IMR-90 (cell line): ENCODE data around the gene MPIG6B. TPM values are rescaled to one million over a fixed set of nuclear protein-coding genes. Genes with fewer than 3 reads are reported as not detected.

ENCODE experiments used
- ATAC-seq: fragments of 200-7000 bp; cut with Tn5 transposase; 2 replicates; pipeline ENCODE4 v1.9.1; 2020; ENCODE audit warnings: low read depth, mild to moderate bottlenecking, moderate library complexity
- BruUV-seq: library from RNA; stranded (reverse); fragments of 400-500 nt; replicated peaks from 2 replicates; lab custom pipeline; 2021; lab: Mats Ljungman, UMichigan
- CTCF ChIA-PET: fragments of 300-600 bp; formaldehyde crosslinking; extraction: SDS; loops from one replicate; lab custom pipeline; 2021; ENCODE audit warnings: antibody characterized with exemption; lab: Yijun Ruan, JAX
- POLR2A ChIA-PET: fragments of 300-600 bp; sonication (Branson Sonifier 250); formaldehyde crosslinking; loops from one replicate; lab custom pipeline; 2022; ENCODE audit warnings: antibody characterized with exemption; ENCODE audit not compliant: unreplicated experiment; lab: Charles Lee
- DNase-seq: peaks from one replicate; pipeline ENCODE4 v3.0.0; 2013
- H2AFZ ChIP-seq: replicated peaks from 2 replicates; pipeline ENCODE3; 2013; ENCODE audit warnings: low read length, mild to moderate bottlenecking; ENCODE audit not compliant: poor library complexity
- H2AK5ac ChIP-seq: 2 replicates; pipeline ENCODE4 v1.6.1; 2013; ENCODE audit warnings: low read depth, low read length, inconsistent platforms
- H2AK9ac ChIP-seq: replicated peaks from 2 replicates; pipeline ENCODE3; 2013; ENCODE audit warnings: mild to moderate bottlenecking, low read depth, low read length, moderate library complexity; ENCODE audit not compliant: poor library complexity
- H2BK120ac ChIP-seq: 2 replicates; pipeline ENCODE4 v1.6.1; 2013; ENCODE audit warnings: low read depth, low read length, inconsistent platforms
- H2BK15ac ChIP-seq: 3 replicates; pipeline ENCODE4 v1.6.1; 2013; ENCODE audit warnings: low read depth, low read length, inconsistent platforms
- H2BK20ac ChIP-seq: 2 replicates; pipeline ENCODE4 v1.6.1; 2013; ENCODE audit warnings: low read depth, mild to moderate bottlenecking, inconsistent platforms, low read length, moderate library complexity
- H2BK5ac ChIP-seq: 2 replicates; pipeline ENCODE4 v1.6.1; 2013; ENCODE audit warnings: mild to moderate bottlenecking, low read depth, low read length, inconsistent platforms; ENCODE audit not compliant: poor library complexity, severe bottlenecking
- H3K14ac ChIP-seq: replicated peaks from 2 replicates; pipeline ENCODE4 v1.6.1; 2013; ENCODE audit warnings: low read depth, low read length, inconsistent platforms
- H3K18ac ChIP-seq: 2 replicates; pipeline ENCODE4 v1.6.1; 2013; ENCODE audit warnings: low read depth, low read length, control low read depth
- H3K23ac ChIP-seq: 2 replicates; pipeline ENCODE4 v1.6.1; 2013; ENCODE audit warnings: low read depth, low read length, inconsistent platforms
- H3K27ac ChIP-seq: 2 replicates; pipeline ENCODE4 v1.5.1; 2013; ENCODE audit warnings: mild to moderate bottlenecking, control low read depth, low read length; ENCODE audit not compliant: insufficient read depth
- H3K27me3 ChIP-seq: 2 replicates; pipeline ENCODE4 v1.6.1; 2013; ENCODE audit warnings: low read length; ENCODE audit not compliant: control insufficient read depth, insufficient read depth
- H3K36me3 ChIP-seq: 2 replicates; pipeline ENCODE4 v1.6.1; 2013; ENCODE audit warnings: low read length, mixed read lengths; ENCODE audit not compliant: control insufficient read depth, insufficient read depth
- H3K4ac ChIP-seq: 2 replicates; pipeline ENCODE4 v1.6.1; 2013; ENCODE audit warnings: low read depth, low read length, inconsistent platforms
- H3K4me1 ChIP-seq: 2 replicates; pipeline ENCODE4 v1.6.1; 2013; ENCODE audit warnings: low read length, mixed read lengths; ENCODE audit not compliant: control insufficient read depth, insufficient read depth
- H3K4me2 ChIP-seq: 2 replicates; pipeline ENCODE4 v1.6.1; 2013; ENCODE audit warnings: low read depth, mild to moderate bottlenecking, control low read depth, low read length, moderate library complexity
- H3K4me3 ChIP-seq: 2 replicates; pipeline ENCODE4 v1.5.1; 2013; ENCODE audit warnings: low read depth, mild to moderate bottlenecking, control low read depth, low read length, moderate library complexity; ENCODE audit not compliant: insufficient read depth
- H3K56ac ChIP-seq: 2 replicates; pipeline ENCODE4 v1.6.1; 2013; ENCODE audit warnings: low read length, inconsistent platforms; ENCODE audit not compliant: insufficient read depth; ENCODE audit errors: extremely low read depth
- H3K79me1 ChIP-seq, 2 experiments: 2 replicates each; pipeline ENCODE4 v1.6.1; 2013; ENCODE audit warnings: low read length in 2 of 2, inconsistent platforms in 1 of 2, low read depth in 1 of 2
- H3K9ac ChIP-seq: 2 replicates; pipeline ENCODE4 v1.6.1; 2013; ENCODE audit warnings: low read depth, low read length, control low read depth
- H3K9me1 ChIP-seq: 2 replicates; pipeline ENCODE4 v1.6.1; 2013; ENCODE audit warnings: low read length, inconsistent platforms; ENCODE audit not compliant: insufficient read depth
- H3K9me3 ChIP-seq: 2 replicates; pipeline ENCODE4 v1.6.1; 2013; ENCODE audit warnings: low read length; ENCODE audit not compliant: control insufficient read depth, insufficient read depth
- H4K20me1 ChIP-seq: 2 replicates; pipeline ENCODE4 v1.6.1; 2013; ENCODE audit warnings: low read length, inconsistent platforms; ENCODE audit not compliant: insufficient read depth
- H4K5ac ChIP-seq: 2 replicates; pipeline ENCODE4 v1.6.1; 2013; ENCODE audit warnings: mild to moderate bottlenecking, low read depth, low read length, control low read depth
- H4K8ac ChIP-seq, 2 experiments: 2 replicates each; pipeline ENCODE4 v1.6.1; 2013; ENCODE audit warnings: low read depth in 2 of 2, low read length in 2 of 2, control low read depth in 1 of 2, inconsistent platforms in 1 of 2
- H4K91ac ChIP-seq: 2 replicates; pipeline ENCODE4 v1.6.1; 2013; ENCODE audit warnings: low read depth, low read length, inconsistent platforms; ENCODE audit not compliant: insufficient read depth
- BHLHE40 ChIP-seq: fragments of 150-350 bp; IDR thresholded peaks from 2 replicates; pipeline ENCODE4 v1.6.1; 2016; ENCODE audit warnings: mild to moderate bottlenecking, low read depth, low read length
- CEBPB ChIP-seq: IDR thresholded peaks from 2 replicates; pipeline ENCODE4 v1.6.1; 2012; ENCODE audit warnings: low read depth, low read length, improper control_type of control experiment
- CHD1 ChIP-seq: IDR thresholded peaks from 2 replicates; pipeline ENCODE4 v1.6.1; 2012; ENCODE audit warnings: low read depth, low read length, improper control_type of control experiment
- CTCF ChIP-seq: conservative IDR thresholded peaks from 2 replicates; pipeline ENCODE4 v1.5.1; 2012; ENCODE audit warnings: mild to moderate bottlenecking, low read depth, low read length, improper control_type of control experiment
- FOS ChIP-seq: fragments of 150-350 bp; IDR thresholded peaks from 2 replicates; pipeline ENCODE4 v1.6.1; 2016; ENCODE audit warnings: low read depth, low read length
- MAFK ChIP-seq: IDR thresholded peaks from 2 replicates; pipeline ENCODE4 v1.6.1; 2012; ENCODE audit warnings: low read depth, low read length, improper control_type of control experiment
- MAZ ChIP-seq: IDR thresholded peaks from 2 replicates; pipeline ENCODE4 v1.6.1; 2012; ENCODE audit warnings: low read depth, mild to moderate bottlenecking, low read length, improper control_type of control experiment, moderate library complexity, borderline replicate concordance
- MXI1 ChIP-seq: IDR thresholded peaks from 2 replicates; pipeline ENCODE4 v1.6.1; 2012; ENCODE audit warnings: low read depth, mild to moderate bottlenecking, low read length, moderate library complexity, borderline replicate concordance
- NFE2L2 ChIP-seq: fragments of 150-350 bp; IDR thresholded peaks from 2 replicates; pipeline ENCODE4 v1.6.1; 2016; ENCODE audit warnings: low read depth, mild to moderate bottlenecking, low read length
- POLR2A ChIP-seq: IDR thresholded peaks from 2 replicates; pipeline ENCODE4 v1.6.1; 2012; ENCODE audit warnings: mild to moderate bottlenecking, low read depth, low read length
- RAD21 ChIP-seq: IDR thresholded peaks from 2 replicates; pipeline ENCODE4 v1.6.1; 2012; ENCODE audit warnings: low read length, improper control_type of control experiment
- RCOR1 ChIP-seq: IDR thresholded peaks from 2 replicates; pipeline ENCODE4 v1.6.1; 2012; ENCODE audit warnings: mild to moderate bottlenecking, low read length, improper control_type of control experiment; ENCODE audit not compliant: insufficient replicate concordance
- RFX5 ChIP-seq: IDR thresholded peaks from 2 replicates; pipeline ENCODE4 v1.8.0; 2012; ENCODE audit warnings: low read depth, mild to moderate bottlenecking, low read length, moderate library complexity
- SMC3 ChIP-seq: fragments of 150-350 bp; IDR thresholded peaks from 2 replicates; pipeline ENCODE4 v1.6.1; 2016; ENCODE audit warnings: low read depth, mild to moderate bottlenecking, antibody characterized with exemption, low read length, moderate library complexity
- USF2 ChIP-seq: fragments of 150-350 bp; IDR thresholded peaks from 2 replicates; pipeline ENCODE4 v1.6.1; 2017; ENCODE audit warnings: mild to moderate bottlenecking, antibody characterized with exemption, low read length, low read depth
- WGBS, 2 experiments: methylation state at CpG; one replicate each; pipeline versions ENCODE4 v1.1.5 to v1.1.7; 2013; ENCODE audit warnings: missing lambda C conversion rate in 2 of 2; ENCODE audit not compliant: insufficient read length in 1 of 2; ENCODE audit errors: extremely low coverage in 2 of 2; 5-methylcytosine and 5-hydroxymethylcytosine counted together
- dilution Hi-C: fragments of 300-500 bp; cut with HindIII; formaldehyde crosslinking; loops from one replicate; pipeline ENCODE4 v1.14.3; 2018; ENCODE audit warnings: low sequenced_read_pairs; ENCODE audit not compliant: unreplicated experiment
- in situ Hi-C: fragments of 300-500 bp; cut with MboI; formaldehyde crosslinking; loops from 3 replicates; pipeline ENCODE4 v1.14.3; 2019; ENCODE audit warnings: low sequenced_read_pairs, inconsistent platforms, mixed read lengths
- intact Hi-C: fragments of 100-400 bp; cut with micrococcal nuclease; formaldehyde crosslinking; loops from 2 replicates; pipeline ENCODE4 v1.10.0; 2022
- polyA plus RNA-seq, 3 experiments: library from polyadenylated mRNA; depleted of rRNA; stranded (reverse); fragments of >200 nt; gene quantifications; 2 replicates each; pipeline ENCODE4 v1.2.3, GENCODE V29; 2012; ENCODE audit warnings: low replicate concordance in 1 of 3
- total RNA-seq: library from RNA; depleted of rRNA; stranded (reverse); fragments of >200 nt; gene quantifications from 2 replicates; pipeline ENCODE4 v1.2.3, GENCODE V29; 2012
- TF ChIP-seq, protein P1 (sequence below): fragments of 150-350 bp; IDR thresholded peaks from 2 replicates; pipeline ENCODE4 v1.6.1; 2016; ENCODE audit warnings: low read depth, mild to moderate bottlenecking, low read length, moderate library complexity, borderline replicate concordance

The MPIG6B gene
- total and polyA plus RNA-seq, 2 of the 4 experiments (the other 2 are of a cell fraction), result not detected

DNA sequence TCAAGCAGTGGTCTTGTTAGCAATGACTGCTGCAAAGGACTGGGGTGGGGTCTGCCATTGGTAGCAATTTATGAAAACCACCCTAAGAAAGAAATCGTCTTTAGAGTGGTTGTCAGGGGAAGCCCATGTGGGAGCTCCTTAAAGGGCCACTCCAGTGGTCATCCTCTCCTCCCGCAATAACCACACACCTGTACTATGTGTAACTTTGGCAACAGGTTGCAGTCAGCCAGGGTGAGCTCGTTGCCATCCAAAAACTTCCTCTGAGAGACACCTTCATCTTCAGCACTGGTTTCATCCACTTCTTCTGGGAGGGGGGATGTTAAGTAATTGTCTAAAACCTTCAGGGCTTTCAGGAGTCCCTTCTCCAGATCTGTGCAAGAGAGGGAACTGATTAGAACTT lies 8.9 kb downstream of the MPIG6B start:
- no TSS peak for BruUV-seq
- H4K5ac ChIP-seq, result no peak overlapping the region
- DNase-seq (no peak), ATAC-seq (no peak)
- H2AK5ac ChIP-seq, result no peak overlapping the region
- no peak overlapping the region for H2BK20ac ChIP-seq
- H4K91ac ChIP-seq, result no peak overlapping the region
- H3K9me3 ChIP-seq, result no peaks in the 10 kb centered on the region
- ChIA-PET CTCF (interaction anchor here (0.6 kb wide), 1 partner anchor 16 kb away, joined by 3 read pairs; no protein-coding TSS in a partner anchor), POLR2A (no interaction called here)
- peaks cover 3 to 72% of the 10 kb centered on the region in 2 experiments; a peak in 3 of 4 replicates for H3K79me1 ChIP-seq
- H2AK9ac ChIP-seq, result no peak overlapping the region
- dilution Hi-C loops (no loop called here), in situ Hi-C loops (no loop called here), intact Hi-C loops (no loop called here)
- no peak overlapping the region for H3K56ac ChIP-seq
- H2BK15ac ChIP-seq, result no peak overlapping the region
- no peak overlapping the region for H3K14ac ChIP-seq
- no peak overlapping the region for H4K8ac ChIP-seq
- no peak overlapping the region for H3K18ac ChIP-seq
- no peak overlapping the region for H2BK120ac ChIP-seq
- WGBS, 2 experiments, result no CpG with 5 or more reads among the region's 3 CpGs
- no peak overlapping the region for H3K4ac ChIP-seq
- peaks cover 38% of the 10 kb centered on the region for H4K20me1 ChIP-seq
- H3K4me3 ChIP-seq, result no peak overlapping the region
- no peak overlapping the region for H2BK5ac ChIP-seq
- H3K9me1 ChIP-seq, result peaks cover 10% of the 10 kb centered on the region
- no peak overlapping the region for H3K4me2 ChIP-seq
- no peak for TF ChIP-seq MAFK
- TF ChIP-seq NFE2L2, result no peak
- no peak for TF ChIP-seq CEBPB
- TF ChIP-seq BHLHE40, result no peak
- TF ChIP-seq, protein P1, sequence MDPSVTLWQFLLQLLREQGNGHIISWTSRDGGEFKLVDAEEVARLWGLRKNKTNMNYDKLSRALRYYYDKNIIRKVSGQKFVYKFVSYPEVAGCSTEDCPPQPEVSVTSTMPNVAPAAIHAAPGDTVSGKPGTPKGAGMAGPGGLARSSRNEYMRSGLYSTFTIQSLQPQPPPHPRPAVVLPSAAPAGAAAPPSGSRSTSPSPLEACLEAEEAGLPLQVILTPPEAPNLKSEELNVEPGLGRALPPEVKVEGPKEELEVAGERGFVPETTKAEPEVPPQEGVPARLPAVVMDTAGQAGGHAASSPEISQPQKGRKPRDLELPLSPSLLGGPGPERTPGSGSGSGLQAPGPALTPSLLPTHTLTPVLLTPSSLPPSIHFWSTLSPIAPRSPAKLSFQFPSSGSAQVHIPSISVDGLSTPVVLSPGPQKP, result no peak
- no peak for TF ChIP-seq MAZ
- no peak for TF ChIP-seq RFX5
- no peak for TF ChIP-seq RAD21
- TF ChIP-seq POLR2A, result no peak
- TF ChIP-seq MXI1, result no peak
- no peak for TF ChIP-seq CTCF
- TF ChIP-seq USF2, result no peak
- TF ChIP-seq CHD1, result no peak
- TF ChIP-seq RCOR1, result no peak
- TF ChIP-seq SMC3, result no peak
- TF ChIP-seq FOS, result no peak
- peaks cover 42% of the 10 kb centered on the region for H3K36me3 ChIP-seq
- H3K23ac ChIP-seq, result 0 out of 2 replicates have a peak overlapping the region, but pooled peaks have one; percentile 49
- no peak overlapping the region for H2AFZ ChIP-seq
- no peaks in the 10 kb centered on the region for H3K27me3 ChIP-seq
- peaks cover 13% of the 10 kb centered on the region for H3K4me1 ChIP-seq
- no peak overlapping the region for H3K9ac ChIP-seq
- no peak overlapping the region for H3K27ac ChIP-seq
